HG02981 (cell line): ENCODE data around the gene ANKUB1.
"Not testable (repeated sequence)": the region's sequence is repeated elsewhere in the genome, so short reads cannot be mapped to it uniquely, and the experiment has no call there.

Source experiments
- ATAC-seq: cut with Tn5 transposase; IDR thresholded peaks from one replicate; pipeline ENCODE4 v1.9.1; 2021; ENCODE audit warnings: mild to moderate bottlenecking, moderate library complexity; ENCODE audit not compliant: unreplicated experiment

The ANKUB1 gene, protein sequence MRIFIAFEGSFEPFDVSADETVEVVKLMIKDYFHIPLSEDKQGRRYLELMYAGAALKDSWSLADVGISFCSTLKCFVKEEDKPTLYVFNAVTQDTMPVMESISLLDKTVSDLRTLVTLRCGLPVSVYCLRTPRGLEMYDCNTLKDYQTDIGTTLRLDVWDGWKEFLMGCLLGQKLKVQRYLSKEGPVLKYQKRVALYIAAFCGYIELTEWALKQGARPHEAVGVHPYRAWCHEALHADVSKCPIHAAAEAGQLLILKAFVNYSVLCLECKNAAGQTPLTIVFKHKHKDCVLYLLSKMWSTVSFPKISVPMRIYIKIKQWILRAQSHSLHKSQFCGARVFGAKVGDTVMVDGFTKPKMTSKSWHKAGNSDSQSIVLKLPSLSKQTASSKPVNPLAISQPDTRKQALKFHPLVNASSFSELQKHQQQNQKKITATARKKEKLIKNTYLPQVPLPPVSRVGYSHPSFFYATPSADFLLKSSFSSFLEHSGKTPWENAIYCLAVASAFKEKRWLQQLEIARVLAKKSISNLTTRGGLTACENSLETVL

DNA sequence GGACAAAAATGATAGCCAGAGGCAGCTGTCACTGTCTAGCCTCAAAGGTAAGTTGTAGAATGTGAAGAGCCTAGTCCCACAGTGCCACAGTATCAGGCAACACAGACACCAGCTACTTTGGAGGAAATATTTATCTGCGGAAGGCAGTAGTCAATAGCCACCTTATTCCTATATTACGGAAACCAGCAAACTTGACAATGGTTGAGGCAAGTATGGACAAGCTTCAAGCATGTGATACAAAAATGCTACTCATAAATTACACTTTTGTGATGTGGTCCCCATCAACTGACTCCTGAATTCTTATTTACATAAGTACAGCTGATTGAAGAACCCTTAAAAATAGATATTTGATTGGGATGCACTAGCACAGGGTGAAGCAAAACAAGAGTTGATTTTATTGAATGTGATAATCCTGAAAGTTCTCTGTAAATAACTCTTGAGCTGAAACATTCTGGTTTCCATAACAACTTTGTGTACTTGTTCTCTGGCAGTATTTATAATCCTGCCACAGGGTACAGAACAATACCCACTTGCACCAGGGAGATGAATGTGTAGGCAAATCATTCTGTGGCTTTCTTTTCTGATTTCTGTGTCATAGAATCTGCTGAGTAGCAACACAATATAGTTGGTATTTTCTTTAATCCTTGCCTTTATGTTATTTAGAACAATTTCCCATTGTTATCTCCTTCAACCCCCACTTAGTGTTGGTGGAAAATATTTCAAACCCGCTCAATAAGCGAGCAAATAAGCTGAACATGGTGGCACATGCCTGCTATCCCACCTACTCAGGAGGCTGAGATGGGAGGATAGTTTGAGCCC, at the start of gene ANKUB1:
TSS of gene ANKUB1 (minus strand) at position 103 of the 819 bp plus-strand sequence. CDS start 188 bp downstream, outside the sequence.
- no peak for ATAC-seq

DNA sequence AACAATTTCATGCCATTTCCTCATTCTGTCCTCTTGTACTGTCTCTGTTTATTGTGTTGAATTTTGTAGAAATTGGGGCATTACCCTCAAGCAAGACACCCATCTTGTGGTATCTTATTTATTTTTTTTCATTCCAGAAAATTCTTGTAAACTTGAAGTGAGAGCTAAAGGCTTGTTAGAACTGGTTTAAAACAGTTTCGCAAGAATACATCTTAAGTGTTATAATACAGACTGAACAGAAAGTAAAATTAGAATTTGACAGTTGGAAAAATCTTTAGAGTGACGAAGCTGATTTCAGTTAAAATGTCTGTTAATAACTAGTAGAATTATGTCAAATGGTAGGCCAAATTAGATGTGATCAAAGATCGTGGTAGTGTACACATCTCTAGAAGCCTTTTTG, 47.5 kb upstream of the ANKUB1 start:
- no peak for ATAC-seq

DNA sequence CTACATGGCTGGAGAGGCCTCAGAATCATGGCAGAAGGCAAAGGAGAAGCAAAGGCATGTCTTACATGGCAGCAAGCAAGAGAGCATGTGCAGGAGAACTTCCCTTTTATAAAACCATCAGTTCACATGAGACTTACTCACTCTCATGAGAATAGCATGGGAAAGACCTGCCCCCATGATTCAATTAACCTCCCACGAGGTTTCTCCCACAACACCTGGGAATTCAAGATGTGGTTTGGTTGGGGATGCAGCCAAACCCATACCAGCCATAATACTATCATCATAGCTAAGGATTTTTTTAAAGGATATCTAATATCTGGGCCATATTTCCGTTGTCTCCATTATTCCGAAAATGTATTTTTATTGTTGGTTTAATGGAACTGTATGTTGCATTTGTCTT, 47.1 kb upstream of the ANKUB1 start:
- not testable (repeated sequence) for ATAC-seq

DNA sequence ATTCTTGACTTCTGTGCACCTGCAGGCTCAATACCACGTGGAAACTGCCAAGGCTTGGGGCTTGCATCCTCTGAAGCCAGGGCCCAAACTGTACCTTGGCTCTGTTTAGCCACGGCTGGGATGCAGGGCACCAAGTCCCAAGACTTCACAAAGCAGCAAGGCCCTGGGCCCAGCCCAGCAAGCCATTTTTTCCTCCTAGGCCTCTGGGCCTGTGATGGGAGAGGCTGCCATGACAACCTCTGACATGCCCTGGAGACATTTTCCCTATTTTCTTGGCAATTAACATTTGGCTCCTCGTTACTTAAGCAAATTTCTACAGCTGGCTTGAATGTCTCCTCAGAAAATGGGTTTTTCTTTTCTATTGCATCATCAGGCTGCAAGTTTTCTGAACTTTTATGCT, 46.1 kb upstream of the ANKUB1 start:
- ATAC-seq, result not testable (repeated sequence)

DNA sequence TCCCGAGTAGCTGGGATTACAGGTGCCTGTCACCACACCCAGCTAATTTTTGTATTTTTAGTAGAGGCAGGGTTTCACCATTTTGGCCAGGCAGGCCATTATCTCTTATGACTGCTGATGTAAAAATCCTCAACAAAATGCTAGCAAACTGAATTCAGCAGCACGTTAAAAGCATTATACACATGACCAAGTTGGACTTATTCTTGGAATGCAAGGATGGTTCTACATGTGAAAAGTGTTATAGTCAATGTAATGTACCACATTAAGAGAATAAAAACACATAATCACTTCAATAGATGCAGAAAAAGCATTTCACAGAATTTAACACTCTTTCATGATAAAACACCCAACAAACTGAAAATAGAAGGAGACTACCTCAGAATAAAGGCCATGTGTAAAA, 40.9 kb upstream of the ANKUB1 start:
- no peak for ATAC-seq

DNA sequence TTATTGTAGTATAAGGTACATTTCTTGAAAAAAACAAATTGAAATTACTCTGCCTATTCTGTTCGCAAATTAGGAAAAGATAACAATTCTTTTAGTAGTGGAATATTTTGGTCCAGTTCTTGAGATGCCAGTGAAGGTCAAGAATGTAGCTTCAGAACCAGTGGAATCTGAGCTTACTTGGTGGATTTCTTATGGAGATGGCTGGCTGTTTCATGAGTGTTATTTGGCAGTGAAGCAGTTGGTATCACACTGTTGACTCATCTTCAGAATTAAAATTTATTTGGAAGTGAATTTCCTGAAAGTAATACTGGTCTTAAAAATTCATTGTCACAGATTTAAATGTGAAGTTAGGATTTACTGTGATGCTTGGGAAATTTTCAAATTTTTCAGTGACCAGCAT, 39.7 kb upstream of the ANKUB1 start:
- ATAC-seq, result no peak

DNA sequence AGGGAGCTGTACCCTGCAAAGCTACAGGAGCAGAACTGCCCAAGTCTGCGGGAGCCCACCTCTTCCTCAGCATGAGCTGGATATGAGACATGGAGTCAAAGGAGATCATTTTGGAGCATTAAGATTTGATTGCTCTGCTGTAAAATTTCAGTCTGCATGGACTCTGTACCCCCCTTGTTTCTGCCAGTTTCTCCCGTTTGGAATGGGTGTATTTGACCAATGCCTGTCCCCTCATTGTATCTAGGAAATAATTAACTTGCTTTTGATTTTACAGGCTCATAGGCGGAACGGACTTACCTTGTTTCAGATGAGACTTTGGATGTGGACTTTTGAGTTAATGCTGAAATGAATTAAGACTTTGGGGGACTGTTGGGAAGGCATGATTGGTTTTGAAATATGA, 39.0 kb upstream of the ANKUB1 start:
- ATAC-seq, result no peak

DNA sequence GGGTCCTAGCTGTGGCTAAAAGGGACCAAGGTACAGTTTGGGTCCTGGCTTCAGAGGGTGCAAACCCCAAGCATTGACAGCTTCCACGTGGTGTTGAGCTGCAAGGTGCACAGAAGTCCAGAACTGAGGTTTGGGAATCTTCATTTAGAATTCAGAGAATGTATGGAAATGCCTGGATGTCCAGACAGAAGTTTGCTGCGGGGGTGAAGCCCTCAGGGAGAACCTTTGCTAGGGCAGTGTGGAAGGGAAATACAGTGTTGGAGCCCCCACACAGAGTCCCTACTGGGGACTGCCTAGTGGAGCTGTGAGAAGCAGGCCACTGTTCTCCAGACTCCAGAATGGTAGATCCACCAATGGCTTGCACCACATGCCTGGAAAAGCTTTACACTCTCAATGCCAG, 38.5 kb upstream of the ANKUB1 start:
- no peak for ATAC-seq

DNA sequence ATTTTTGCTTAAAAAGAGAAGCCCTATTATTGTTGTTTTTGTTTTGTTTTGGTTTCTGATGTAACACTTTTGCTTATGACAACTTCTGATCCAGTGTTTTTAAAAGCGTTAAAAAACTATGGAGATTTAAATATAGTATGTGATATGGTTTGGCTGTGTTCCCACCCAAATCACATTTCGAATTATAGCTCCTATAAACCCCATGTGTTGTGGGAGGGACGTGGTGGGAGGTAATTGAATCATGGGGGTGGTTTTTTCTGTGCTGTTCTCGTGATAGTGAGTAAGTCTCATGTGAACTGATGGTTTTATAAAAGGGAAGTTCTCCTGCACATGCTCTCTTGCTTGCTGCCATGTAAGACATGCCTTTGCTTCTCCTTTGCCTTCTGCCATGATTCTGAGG, 37.3 kb upstream of the ANKUB1 start:
- ATAC-seq, result not testable (repeated sequence)

DNA sequence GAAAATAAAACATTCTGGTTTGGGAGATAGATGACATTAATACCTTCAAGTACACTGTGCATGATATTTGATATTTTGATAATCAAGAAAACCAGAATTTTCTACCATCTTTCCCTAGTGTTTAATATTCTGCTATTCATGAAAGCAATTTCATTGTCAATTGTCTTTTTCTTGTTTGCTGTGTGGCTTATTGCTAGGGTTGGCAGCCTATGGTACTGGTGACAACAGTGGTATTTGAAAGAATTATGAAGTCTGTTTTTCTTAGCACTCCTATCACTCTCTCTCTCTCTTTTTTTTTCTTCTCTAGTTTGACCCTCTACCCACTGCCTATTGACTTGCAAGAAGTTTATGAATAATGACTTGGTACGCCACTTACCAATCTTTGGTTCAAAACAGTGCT, 36.0 kb upstream of the ANKUB1 start:
- ATAC-seq, result no peak

DNA sequence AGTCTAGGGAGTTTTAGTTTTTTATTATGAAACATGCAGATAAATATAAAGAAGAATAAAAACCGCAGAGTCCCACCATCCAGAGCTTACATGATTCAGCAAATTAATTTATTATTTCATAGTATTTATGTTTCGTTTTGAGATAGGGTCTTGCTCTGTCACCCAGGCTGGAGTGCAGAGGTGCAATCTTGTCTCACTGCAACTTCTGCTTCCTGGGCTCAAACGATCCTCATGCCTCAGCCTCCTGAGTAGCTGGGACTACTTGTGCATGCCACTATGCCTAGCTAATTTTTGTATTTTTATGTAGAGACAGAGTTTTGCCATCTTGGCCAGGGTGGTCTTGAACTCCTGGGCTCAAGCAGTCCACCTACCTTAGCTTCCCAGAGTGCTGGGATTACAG, 34.3 kb upstream of the ANKUB1 start:
- ATAC-seq, result no peak

DNA sequence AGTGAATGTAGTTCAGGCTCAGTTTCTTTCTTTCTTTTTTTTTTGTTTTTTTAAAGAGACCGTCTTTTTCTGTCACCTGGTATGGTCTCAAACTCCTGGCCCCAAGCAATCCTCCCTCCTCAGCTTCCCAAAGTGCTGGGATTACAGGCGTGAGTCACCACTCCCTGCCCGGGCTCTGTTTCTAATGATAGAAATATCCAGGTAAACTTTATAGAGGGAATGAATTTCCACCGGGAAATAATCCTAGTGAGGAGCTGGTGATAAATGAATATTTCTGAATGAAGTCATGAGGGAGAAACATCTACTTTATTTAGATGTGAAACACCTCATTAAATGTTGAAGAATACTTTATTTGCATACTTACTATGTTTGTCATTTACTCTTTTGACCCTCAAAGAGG, 27.8 kb upstream of the ANKUB1 start:
- ATAC-seq, result no peak

DNA sequence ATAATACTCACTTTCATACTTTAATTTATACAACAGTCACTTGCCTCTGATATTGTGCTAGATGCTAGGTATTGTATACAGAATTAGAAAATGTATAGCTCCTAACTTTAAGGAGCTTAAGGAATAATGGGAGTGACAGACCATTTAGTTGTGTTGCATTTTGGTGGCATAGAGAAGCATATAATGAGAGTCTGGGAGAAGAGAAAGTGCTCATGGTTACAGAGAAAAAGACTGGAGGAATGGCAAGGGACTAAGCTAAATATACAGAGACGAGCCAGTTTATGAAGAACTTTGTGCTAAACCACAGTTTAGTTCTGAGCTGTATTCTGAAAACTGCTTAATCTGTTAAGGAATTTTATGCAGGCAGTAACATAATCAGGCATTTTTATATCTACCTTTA, 27.1 kb upstream of the ANKUB1 start:
- no peak for ATAC-seq

DNA sequence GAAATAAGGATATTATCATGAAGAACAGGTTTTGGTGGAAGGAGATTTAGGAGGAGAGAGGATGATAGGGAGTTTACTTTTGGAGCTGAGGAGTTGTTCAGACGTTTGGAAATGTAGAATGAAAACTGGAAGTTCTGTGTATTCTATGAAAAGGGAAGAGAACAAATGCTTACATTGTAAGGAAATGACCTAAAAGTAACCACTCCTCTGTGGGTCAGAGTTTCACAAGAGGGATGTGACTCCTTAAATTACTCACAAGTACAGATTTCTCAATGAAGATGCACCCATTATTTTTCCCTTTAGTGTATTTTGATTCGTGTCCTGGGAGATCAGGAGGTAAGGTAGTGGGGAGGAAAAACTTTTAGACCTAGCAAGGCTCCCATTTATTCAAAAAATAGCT, 24.6 kb upstream of the ANKUB1 start:
- no peak for ATAC-seq

DNA sequence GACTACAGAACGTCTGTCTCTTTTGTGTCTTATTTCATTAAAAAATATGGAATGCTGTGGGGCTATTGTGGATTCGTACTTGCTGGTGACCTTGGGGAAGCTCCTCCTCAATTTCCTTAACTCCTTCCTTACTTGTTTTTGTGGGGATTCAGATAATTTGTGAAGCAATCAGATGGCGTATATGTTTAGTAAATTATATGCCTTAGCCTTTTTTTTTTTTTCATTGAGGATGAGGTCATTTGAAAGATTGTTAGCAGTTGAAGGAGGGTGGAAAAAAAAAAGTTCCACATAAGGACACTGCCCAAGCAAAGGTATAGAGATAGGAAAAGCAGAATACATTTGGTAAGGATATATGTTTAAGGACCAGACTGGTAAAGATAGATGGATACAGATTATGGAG, 24.0 kb upstream of the ANKUB1 start:
- no peak for ATAC-seq

DNA sequence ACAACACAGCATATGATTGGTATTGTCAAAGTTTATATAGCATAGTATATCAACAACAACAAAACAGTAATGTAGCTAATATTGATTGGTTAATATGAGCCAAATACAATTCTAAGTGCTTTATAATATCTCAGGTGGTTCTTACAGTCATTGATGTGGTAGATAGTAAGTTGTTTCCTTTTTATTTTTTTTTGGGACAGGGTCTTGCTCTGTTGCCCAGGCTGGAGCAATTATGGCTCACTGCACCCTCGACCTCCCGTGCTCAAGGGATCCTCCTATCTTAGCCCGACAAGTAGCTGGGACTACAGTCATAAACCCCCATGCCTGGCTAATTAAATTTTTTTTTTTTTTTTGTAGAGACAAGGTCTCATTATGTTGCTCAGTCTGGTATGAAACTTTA, 23.4 kb upstream of the ANKUB1 start:
- ATAC-seq, result no peak

DNA sequence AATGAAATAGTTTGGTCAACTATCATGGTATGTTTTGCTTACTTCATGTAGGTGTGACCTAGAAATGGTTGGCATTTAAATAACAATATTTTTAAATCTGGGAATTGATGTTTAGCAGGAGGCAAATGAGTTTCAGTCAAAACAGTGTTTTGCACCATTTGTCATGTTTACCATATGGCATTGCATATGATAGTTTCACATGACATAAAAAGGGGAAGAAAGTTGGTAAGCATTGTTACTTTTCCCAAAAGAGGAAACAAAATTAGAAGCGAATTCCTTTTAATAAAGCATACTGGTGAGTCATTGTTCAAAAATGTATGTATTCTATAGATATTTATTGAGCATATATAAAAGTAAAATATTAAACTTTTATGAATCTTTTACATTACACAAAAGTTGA, 23.0 kb upstream of the ANKUB1 start:
- no peak for ATAC-seq

DNA sequence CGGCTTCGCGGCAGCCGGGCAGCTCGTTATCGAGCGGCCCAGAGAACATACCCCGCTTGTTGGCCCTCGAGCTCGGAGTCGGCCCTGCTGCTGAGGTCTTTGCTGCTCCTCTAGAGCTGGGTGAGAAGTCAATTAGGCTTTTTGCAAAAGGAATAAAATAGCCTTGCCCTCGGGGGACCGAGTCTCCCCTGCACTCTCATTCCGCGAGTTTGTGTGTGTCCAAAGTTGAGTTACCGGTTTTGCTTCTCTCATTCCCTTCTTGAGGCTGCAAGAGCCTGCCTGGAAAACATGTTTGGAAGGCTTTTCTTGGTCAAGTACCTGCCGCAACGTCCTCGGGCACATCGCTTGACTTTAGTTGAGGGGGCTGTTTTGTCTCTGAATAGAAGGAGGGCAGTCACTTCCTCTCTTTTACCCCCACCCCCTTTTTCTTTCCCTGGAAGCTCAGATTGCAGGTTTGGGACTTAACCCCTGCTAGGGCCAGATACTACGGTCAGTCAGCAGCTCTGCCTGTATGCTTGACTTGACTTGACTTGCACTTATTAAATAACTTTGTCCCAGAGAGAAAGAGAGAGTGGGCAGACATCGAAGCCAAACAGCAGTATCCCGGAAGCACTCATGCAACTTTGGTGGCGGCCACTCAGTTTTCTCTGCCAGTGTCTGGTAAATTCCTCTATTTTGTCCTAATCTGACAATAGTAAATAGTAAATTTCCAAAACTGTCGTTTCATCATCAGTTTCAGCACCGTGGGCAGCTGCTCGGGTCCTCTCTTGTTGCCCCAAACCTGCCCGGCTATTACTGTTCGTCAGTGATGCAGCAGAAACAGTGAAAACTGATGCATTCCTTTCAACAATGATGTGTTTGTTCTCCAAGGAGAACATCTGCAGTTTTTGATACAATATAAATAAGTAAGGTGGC, 21.3 kb upstream of the ANKUB1 start:
- peak; percentile 14 for ATAC-seq

DNA sequence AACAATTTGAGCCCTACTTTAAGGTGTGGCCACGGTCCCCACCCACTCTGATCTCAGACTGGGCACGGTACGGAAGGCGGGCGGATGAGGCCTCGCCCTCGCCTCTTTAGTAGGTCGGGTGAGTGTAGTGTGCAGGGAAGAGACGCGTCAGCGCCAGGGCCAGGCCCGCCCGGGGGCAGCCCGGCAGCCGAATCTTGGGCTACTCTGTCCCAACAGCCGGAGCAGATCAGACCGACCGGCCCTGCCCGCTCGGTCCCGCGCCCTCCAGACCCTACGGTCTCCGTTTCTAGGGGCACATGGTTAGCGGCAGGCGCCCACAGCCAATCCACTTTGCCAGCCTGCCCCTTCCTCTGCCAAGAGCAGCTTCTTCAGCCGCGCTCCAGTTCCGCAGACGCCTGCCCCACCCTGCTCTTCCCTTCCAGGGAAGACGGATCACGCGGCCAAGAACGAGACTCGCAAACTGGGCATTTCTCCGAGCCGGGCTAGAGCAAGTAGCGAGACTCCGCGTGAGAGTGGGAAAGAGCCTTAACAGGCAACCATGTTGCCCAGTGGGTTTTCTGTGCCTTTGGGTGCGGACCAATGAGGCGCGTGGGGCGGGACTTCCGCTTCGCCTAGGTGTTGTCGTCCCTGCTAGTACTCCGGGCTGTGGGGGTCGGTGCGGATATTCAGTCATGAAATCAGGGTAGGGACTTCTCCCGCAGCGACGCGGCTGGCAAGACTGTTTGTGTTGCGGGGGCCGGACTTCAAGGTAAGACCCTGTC, 20.4 kb upstream of the ANKUB1 start, which contains the start of gene RNF13:
TSS of gene RNF13 (plus strand) at position 610 of the 761 bp plus-strand sequence. CDS start 32,812 bp downstream, outside the sequence.
- ATAC-seq, result peak; percentile 93

DNA sequence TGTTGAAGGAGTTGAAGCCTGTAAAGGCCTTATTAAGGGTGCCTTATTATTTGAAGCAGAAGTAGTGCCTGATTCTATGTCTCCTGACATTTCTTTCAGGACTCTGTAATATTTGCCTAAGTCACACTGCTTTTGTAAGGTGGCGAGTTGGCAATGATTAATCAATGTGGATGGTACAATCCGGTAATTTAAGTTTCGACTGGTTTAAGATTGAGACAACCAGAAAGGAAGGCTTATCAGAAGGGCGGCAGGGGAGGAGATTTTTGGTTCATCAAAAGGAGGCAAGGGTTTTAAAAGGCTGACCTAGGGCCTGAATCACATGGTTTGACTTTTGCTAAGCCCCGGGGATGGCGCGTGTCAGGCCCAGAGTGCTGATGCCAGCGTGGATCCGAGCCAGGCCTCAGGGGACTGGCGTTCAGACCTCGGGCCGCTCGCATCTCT, 19.8 kb upstream of the ANKUB1 start:
- ATAC-seq, result no peak
